Right renal cortex interstitium (tissue), 3 donors: ENCODE results near the gene DDX41. TPM values are rescaled to one million over a fixed set of nuclear protein-coding genes. Genes with fewer than 3 reads are reported as not detected.
"Not testable (repeated sequence)": the region's sequence is repeated elsewhere in the genome, so short reads cannot be mapped to it uniquely, and the experiment has no call there.

Source experiments
- DNase-seq, 3 donors: peaks; one replicate each; pipeline ENCODE4 v3.0.0-alpha.2; 2013; ENCODE audit warnings: low read depth in 3 of 3, low spot score in 2 of 3
- polyA plus RNA-seq, 3 donors: library from polyadenylated mRNA; unstranded; fragments of 120-200 nt; gene quantifications; one replicate each; pipeline ENCODE4 v1.2.1, GENCODE V29; 2013; ENCODE audit not compliant: insufficient read length in 3 of 3

The DDX41 gene
- polyA plus RNA-seq: 100 to 1,000 TPM in 1 of 3 donors, 10 to 100 TPM in 2; 93.0 to 105 (median 96.6) TPM

DNA sequence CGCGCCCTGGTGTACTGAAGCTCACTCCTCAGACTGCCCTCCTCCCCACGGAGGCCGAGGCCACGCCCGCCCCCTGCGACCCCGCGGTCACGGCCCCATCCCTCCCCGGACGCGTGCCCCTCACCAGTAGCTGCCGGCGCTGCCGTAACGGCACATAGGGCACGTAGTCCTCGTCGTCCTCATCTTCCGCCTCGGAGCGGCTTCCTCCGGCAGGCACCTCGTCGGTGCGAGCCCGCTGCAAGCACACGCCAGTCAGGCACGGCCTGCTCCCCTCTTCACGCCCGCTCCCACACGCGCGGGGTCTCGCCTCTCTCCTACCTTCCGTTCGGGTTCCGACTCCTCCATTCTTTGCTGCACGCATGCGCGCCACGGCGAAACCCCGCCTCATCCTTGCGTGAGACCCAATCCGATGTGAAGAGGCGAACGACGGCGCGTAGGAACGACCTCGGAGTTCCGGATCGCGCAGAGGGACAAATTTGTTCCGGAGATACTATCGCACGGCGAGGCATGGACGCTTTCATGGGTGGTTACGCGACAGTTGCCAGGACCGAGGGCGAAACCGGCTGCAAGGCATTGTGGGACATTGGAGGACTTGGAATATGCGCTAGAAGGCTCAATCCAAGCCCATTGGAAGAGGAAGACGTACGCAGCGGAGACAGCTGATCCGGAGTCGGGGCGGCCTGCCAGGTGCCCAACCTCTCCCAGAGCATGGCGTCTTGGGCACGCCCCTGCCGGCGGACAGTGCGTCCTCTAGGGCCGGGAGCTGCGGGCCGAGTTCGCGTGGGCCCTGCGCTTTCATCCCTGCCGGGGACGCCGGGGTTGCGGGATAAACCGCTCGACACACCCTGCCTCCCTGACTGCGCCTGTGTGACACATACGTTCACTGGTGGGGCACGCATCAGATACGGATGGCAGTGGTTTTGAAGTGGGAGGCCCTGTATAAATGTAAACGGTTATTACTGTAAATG lies at the start of gene DDX41:
DDX41 (minus strand) TSS at position 361 of the 968 bp plus-strand sequence; CDS start at position 345, 16 bp downstream.
- DNase-seq: peak; percentile 92 to 97 (median 95)

DNA sequence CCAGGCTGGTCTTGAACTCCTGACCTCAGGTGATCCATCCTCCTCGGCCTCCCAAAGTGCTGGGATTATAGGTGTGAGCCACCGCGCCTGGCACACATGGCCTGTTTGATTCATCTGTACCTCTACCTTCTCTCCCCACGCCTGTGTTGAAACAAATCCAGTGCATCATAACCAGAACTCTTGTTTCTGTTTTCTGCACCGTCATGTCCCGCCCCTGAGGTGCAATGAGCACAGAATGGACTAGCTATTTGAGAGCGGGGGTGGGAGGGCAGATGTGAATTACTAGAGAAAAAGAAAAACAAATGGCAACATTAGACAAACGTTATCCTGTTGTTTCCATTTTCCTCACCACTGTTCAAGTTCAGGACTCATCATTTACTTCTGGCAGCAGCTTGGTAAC lies 48.3 kb upstream of the DDX41 start:
- no peak for DNase-seq

DNA sequence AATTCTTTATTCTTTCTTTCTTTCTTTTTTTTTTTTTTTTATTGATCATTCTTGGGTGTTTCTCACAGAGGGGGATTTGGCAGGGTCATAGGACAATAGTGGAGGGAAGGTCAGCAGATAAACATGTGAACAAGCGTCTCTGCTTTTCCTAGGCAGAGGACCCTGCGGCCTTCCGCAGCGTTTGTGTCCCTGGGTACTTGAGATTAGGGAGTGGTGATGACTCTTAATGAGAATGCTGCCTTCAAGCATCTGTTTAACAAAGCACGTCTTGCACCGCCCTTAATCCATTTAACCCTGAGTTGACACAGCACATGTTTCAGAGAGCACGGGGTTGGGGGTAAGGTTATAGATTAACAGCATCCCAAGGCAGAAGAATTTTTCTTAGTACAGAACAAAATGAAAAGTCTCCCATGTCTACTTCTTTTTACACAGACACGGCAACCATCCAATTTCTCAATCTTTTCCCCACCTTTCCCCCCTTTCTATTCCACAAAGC lies 42.7 kb upstream of the DDX41 start:
- DNase-seq: not testable (repeated sequence)

DNA sequence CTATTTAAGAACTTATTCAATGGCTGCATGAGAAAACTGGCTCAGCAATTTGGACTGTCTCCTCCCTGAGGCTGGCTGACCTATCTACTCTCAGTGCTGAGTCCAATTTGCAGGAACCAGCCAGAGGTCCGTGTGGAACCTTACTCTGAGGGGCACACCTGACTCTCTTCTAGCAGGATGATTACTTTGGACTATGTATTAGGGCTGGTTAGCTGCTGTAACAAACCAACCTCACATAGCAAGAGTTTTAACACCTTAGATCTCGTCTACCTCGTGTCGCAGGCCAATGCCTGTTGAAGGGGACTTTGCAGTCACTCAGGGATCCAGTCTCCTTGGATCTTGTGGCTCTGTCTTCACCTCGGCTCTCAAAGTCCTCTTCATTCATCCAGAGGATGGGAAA lies 41.0 kb upstream of the DDX41 start:
- DNase-seq: no peak

DNA sequence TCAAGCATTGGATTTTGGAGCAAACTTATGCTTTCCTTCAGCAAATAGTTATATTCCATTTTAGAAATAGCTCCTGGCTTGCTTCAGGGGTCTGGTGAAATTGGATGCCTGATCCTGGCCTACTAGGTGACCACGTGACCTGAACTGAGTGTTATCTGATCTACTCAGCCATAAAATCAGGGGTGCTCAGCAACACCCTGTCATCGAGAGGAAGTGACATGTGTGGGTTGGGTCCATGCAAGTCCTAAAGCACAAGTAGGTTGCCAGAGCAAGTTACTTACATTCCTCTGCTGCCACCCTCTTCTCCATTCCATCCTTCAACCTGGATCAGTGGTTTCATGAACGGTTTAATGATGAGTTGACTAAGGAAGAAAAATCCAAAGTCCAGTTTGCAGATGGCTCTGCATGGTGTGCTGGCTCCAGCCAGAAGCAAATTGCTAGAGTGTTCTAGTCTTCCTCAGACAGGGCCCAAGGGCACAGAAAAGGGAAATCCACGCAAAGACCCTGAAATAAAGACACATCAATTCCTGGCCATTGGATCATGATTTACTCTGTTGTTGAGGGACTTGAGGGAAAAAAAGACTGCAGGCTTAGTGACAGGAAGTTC lies 40.4 kb upstream of the DDX41 start:
- DNase-seq: peak in 1 of 3 donors; percentile 26

DNA sequence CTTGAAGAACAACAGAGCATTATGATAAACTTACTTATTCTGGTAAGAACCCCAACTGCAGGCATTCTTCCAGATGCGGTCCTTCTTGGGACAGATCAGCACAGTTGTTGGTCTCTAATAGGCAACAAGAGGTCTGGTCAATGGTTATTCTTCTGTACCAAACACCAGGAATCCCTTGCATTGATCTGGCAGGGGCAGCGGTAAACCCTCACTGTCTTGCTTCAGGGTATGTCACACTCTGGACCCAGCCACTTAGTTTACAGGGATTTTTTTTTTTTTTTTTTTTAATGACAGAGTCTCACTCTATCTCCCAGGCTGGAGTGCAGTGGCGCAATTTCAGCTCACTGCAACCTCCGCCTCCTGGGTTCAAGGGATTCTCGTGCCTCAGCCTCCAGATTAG lies 38.9 kb upstream of the DDX41 start:
- no peak for DNase-seq

DNA sequence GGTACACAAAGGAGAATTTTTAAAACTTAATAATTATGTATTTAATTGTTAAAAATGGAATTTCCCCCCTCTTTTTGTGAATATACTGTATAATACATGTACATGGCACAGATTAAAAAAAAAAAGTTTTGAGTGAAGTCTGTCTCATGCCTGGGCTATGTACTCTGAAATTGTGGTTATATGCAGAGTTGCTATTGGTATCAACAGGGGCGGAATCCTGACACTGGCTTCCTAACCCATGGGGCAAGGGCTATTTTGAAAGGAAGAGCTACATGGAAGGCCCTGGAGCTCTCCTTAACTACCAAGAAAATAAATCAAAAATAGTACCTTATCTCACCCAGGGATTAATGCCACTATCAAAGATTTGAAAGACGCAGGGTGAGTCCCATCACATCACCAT lies 38.5 kb upstream of the DDX41 start:
- no peak for DNase-seq

DNA sequence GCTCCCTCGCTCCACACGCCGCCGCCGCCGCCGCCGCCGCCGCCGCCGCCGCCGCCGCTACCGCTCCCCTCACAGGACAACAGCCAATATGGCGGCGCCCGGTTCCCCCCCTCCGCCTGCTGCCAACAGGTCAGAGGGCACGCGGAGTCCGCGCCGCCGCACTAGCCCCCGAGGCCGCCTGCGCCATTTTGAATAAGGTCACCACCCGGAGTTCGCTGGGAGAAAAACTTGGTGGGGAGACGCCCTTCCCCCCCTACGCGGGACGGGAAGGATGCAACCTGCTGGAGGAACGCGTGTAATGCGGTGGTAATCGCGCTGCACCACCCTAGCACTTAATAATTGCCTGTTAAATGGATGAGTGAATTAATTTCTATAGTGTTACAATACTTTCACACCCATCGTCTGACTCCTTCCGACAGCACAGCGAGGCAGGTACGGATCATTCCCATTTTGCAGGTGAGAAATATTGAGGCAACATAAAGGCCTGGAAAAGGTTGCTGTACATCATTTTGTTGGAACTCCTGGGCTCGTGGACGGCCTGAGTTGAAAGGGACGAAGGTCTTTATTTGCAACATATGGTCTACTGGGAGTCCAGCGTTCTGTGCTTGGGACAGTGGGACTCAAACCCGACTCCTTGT lies 37.8 kb upstream of the DDX41 start, which contains the start of gene FAM193B:
FAM193B (minus strand) TSS at position 90 of the 638 bp plus-strand sequence. CDS start 105 bp downstream, outside the sequence.
- DNase-seq: peak; percentile 75 to 78 (median 77)

DNA sequence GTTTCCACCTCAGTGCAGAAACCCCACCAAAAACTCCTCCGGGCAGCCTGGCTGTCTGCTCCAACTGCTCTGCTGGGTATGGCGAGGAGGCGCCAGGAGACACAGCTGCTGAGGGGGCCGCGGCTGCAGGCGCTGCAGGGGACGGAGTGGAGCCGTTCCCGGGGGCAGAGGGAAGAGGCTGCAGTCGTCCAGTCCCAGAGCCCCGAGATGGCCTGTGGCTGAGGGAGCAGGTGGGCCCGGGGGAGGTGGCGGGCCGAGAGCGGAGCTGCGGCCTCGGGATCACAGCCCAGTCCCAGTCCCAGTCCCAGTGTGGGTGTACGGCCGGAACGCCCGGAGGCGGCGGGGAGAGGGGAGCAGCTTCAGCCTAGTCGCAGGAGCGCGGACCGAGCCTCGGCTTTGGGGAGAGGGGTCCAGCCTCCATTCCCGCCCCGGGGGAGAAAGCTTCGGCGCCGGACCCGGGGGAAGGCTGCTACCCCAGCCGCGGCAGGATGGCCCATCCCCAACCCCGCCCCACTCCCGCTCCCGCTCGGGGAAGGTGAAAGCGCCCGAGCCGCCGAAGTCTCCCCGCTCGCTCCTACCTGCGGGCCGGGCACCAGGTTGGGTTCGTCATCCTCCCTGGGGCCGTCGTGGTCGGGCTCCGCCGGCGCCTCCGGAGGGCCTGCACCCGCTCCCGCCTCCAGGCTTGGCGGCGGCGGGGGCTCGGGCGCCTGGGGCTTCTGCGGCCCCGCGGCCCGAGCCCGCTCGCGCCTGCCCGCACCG lies 37.1 kb upstream of the DDX41 start:
- peak in 1 of 3 donors; percentile 12 for DNase-seq

DNA sequence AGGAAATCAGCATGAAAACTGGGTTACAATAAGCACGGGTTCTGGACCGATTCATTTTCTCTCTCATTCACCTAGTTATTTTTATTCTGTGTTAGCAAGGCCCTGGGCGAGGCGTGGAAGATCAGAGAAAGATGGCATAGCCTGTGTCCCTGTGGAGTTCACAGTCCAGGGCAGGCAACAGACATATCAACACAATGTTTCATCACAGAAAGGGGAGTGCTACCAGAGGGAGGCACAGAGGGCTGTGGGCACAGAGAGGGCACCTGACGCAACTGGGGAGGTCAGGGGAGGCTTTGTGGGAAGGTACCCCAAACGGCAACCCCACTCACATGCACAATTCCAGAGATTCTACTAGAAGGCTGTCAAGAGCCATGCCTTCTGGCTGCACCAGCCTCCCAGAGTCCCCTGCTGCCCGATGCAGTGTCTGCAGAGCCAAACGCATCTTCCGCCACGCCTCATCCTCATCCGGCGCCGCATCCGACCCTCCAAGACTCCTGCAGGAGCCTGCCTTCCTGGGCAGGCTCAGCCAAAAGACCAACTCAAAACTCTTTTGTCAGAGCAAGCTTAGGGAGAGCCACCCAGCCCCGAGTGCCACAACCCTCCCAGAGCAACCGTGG lies 36.2 kb upstream of the DDX41 start:
- DNase-seq: no peak

DNA sequence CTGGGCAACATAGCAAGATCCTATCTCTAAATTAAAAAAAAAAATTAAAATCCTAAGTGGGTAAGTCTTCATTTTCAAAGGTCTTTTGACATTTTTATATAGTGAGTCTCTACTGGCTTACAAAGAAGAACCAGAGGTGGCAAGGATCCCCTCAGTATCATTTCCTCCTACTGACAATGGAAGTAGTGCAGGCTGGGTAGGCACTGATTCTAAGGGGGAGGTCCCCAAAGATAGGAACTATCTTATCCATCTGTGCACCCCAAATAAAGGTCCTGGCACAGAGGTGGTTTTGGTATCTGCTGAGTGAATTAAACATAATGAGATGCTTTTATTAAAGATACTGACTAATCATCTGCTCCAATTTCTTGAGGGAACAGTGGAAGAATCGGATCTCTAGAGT lies 33.4 kb upstream of the DDX41 start:
- DNase-seq: no peak

DNA sequence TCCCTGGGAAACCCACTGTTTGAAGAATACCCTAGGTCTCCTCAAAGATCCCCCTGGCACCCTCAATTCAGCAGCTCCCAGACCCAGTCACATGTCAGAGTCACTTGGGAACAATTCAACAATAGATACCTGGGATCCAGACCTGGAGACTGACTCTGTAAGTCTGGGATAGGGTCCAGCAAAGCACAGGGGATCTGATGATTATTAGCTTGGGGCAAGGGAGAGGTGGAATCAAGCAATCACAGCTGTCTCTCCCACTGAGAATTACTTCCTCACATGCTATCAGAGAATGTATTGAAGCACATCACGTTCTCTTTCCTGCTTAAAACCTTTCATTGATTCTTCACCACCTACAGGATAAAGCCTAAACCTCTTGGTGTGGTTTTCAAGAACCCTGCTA lies 31.7 kb upstream of the DDX41 start:
- no peak for DNase-seq

DNA sequence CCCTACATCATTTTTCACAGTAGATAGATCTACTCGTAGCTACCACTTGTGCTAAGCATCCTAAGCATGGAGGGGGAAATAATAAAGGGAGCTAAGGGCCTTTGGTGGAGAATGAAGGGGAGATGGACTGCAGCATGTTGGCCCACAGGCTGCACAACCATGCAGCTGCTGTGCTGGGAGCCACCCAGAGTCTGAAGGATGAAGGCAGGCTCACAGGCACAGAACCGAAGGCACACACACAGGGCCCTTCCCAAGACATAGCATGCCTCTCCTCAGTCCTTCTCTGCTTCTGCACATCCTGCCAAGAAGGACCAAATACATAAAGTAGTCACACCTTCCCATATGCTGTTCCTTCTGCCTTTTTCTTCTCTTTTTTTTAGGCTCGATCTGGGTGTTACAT lies 31.0 kb upstream of the DDX41 start:
- DNase-seq: no peak

DNA sequence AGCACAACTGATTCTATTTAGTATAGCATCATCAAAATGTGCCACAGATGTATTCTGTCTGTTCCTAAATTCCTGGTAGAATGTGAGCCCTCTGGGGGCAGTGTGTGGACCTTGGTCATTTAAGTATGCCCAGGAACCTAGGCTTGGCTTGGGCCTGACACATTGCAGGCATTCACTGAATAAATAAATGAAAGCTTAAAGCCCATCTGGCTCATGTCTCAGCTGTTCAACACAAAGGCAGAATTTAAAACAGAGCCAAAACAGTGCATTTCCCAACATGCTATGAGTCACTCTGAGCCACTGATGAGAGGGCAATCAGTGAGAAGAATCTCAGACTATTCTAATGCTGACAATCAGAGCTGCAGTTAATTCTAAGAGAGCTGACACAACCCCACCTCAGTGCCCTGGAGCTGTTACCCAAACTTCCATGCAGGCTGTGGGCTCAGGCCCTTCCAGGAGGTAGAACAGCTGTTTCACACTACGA lies 29.5 kb upstream of the DDX41 start:
- no peak for DNase-seq

DNA sequence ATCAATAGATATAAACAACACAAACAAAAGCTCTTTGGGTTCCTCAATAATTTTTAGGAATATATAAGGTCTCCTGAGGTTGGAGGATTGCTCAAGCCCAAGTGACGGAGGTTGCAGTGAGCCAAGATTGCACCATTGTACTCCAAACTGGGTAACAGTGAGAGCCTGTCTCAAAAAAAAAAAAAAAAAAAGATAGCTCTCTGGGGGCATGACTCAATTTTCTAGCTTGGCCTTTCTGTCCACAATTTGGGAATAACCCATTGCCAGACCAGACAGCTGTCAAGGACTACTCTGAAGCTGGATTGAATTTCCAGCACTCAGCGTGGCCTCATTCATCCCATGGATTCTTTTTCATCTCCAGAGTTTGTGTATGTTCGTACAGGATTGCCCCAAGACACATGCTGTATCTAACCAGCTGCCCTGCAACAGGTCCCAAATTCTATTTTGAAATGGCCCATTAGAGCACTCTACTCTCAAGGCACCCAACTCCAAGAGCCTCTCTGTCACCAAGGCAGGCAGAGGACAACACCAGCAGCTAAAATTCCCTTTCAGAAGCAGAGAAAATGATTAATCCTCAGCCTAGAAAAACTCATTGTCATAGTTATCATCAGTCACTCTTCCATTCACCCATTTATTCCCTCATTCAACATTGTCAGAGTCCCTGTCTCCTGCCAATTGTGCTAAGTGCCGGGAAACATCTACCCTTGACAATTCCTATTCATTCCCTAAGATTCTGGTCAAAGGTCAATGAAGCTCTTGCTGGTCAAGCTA lies 28.9 kb upstream of the DDX41 start:
- DNase-seq: no peak

DNA sequence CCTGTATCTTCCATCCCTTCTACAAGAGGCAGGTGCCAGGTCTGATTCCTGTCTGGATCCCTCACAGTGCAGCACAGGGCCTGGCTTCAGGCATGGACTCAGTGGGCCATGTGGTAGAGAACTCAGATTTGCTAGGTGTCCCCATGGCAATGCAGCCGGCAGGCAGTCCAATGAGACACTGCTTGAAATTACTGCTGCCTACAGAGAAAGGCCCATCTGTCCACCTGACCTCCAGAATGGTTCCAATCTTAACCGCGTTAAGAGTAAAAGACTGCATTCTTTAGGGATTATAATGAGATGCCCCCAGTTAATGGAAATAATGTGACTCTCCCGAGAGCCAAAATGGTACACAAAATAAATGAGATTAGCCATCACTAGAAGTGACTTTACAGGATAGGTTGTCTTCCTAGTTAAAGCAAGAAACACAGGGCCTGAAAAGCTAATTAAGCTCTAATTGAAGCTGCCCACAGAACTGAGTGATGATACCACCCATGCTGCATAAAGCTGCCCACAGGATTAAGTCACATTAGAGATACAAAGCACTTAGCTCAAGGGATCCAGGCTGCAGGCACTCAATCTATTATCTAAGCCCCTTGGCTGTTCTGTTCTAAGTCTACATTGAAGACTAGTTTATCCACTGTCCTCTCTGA lies 26.2 kb upstream of the DDX41 start:
- DNase-seq: no peak

DNA sequence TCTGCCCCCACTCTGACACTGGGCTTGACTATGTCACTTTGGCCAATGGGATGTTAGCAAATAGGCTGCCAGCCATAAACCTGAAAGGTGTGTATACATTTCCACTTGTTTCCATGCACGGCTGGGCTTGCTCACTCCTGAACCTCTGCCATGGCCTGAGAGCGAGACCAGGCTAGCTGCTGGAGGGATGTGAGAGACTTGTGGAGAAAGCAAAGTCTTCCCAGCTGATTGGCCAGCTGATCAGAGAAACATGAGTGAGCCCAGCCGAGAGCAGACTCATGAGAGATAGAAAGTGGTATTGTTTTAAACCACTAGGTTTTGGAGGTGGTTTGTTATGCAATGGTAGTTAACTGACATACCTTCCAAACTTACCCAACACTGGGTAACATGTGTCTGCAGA lies 23.7 kb upstream of the DDX41 start:
- DNase-seq: no peak

DNA sequence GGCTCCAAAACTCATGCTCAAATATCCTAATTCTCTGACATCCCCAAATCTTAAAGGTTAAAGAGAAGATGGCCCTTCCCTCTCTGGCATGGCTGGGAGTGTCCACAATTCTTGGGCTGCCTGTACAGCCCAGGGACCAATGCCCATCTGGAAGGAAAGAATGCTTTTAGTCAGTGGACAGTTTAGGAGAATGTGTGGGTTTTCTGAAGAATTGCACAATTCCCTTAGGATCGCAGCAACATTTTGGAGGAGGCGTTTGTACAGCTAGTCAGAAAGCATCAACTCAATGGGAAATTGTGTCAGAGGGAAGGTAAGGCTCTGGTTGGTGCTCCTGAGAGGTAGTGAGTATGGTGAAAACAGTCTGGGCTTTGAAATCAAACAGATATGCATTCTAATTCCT lies 22.6 kb upstream of the DDX41 start:
- no peak for DNase-seq
